Measurements from ENCODE around the gene SYCE3. TPM values are rescaled to one million over a fixed set of nuclear protein-coding genes. Genes with fewer than 3 reads are reported as not detected.
"Not testable (repeated sequence)": the region's sequence is repeated elsewhere in the genome, so short reads cannot be mapped to it uniquely, and the experiment has no call there.

Gene SYCE3
- total RNA-seq, 1 donor from 2014 or later, result 0.76 TPM

DNA sequence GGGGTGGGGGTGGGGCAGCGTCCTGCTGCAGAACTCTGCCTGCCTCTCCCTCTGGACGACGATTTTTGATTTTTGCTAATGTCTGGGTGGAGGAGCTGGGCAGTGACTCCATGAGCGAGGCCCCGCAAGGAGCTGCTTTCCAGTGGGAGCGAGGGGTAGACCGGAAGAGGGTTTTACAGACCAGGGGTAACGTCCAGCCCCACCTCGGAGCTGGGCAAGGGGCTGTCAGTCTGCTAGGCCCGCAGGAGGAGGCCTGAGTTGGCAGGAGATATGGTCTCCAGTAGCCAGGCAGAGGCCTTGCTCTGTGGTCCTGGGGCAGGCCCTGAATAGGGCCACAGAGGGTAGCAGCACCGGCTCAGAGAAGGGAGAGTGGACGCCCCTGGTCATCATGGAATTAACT is 46.9 kb upstream of the SYCE3 start:
- Mint-ChIP-seq H3K9me3 (no peaks in the 10 kb centered on the region), H3K36me3 (no peaks in the 10 kb centered on the region), H3K27ac (no peak overlapping the region), H3K4me1 (no peaks in the 10 kb centered on the region), H3K27me3 (ENCODE audit: low read depth) (peaks cover 80% of the 10 kb centered on the region), H3K4me3 (no peak overlapping the region)
- TF ChIP-seq CTCF (IDR thresholded peaks at IDR 0.05; ENCODE audit: unreplicated experiment), result no peak
- DNase-seq (ENCODE audit: low spot score in 2 of 2, unreplicated experiment in 2 of 2), result no peak

DNA sequence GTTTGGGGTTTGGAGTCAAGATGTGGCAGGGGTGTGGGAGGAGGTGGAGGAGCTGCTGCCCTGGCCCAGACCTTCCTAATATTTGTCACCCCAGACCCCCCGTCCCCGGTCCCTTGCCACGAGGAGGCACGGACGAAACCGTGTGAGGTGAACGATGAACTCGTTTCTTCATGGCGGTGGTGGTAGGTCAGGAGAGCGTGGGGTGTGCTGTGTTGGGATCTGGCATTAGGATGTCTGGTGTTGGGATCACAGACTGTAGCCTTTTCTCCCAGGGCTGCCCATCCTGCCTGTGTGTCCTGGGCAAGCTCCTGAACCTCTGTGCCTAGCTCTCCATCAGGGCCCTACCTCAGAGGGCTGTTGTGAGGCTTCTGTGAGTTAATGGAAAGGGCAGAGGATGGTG is 46.3 kb upstream of the SYCE3 start:
- DNase-seq (ENCODE audit: low spot score in 2 of 2, unreplicated experiment in 2 of 2), result no peak
- no peaks in the 10 kb centered on the region for H3K9me3 Mint-ChIP-seq

GRCh38 chr22:50608058-50608840 is 45.5 kb upstream of the SYCE3 start:
- not testable (repeated sequence) for H3K4me1 Mint-ChIP-seq; H3K9me3 Mint-ChIP-seq; H3K4me3 Mint-ChIP-seq; DNase-seq (ENCODE audit: low spot score in 2 of 2, unreplicated experiment in 2 of 2); H3K27ac Mint-ChIP-seq; H3K36me3 Mint-ChIP-seq
- H3K27me3 Mint-ChIP-seq (ENCODE audit: low read depth), result peaks cover 71% of the 10 kb centered on the region

More for the DNA sequence above, 46.3 kb upstream of the SYCE3 start:
- H3K4me3 Mint-ChIP-seq, result no peak overlapping the region
- H3K27ac Mint-ChIP-seq, result no peak overlapping the region
- no peaks in the 10 kb centered on the region for H3K36me3 Mint-ChIP-seq
- H3K27me3 Mint-ChIP-seq (ENCODE audit: low read depth), result peaks cover 76% of the 10 kb centered on the region
- TF ChIP-seq CTCF (IDR thresholded peaks at IDR 0.05; ENCODE audit: unreplicated experiment), result no peak
- no peaks in the 10 kb centered on the region for H3K4me1 Mint-ChIP-seq

- H3K27ac Mint-ChIP-seq, result no peak overlapping the region
Observed at GRCh38 chr22:50607659-50608020, 44.9 kb upstream of the SYCE3 start.

DNA sequence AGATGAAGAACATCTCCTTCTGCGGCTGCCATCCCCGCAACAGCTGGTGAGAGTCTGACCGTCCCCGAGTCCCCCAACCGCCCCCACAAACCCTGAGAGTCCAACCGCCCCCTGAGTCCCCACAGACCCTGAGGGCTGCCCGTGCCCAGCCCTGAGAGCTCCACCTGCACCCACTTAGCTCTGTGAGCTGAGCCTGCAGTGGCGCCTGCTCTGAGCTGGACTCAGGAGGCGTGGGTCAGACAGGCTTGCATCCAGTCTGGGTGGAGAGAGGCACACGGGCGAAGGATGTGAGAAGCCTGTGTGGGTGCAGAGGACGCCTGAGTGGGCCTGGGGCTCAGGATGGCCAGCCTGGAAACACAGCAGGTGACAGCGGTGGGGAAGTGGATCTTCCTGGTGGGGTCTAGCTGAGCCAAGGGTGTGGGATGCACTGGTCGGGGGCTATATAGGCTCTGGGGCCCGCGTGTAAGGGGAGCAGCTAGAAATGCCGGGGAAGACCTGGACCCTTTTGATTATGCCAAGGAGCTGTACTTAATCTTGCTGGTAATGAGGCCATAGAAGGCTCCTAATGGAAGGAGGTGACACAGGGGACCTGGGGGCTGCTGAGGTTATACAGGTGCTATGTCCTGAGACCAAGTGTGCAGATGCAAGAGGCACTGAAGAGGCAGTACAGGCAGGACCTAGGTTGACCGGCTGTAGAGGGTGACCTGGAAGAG is 44.4 kb upstream of the SYCE3 start:
- Mint-ChIP-seq H3K4me1 (no peaks in the 10 kb centered on the region), H3K9me3 (no peaks in the 10 kb centered on the region), H3K27me3 (ENCODE audit: low read depth) (peaks cover 71% of the 10 kb centered on the region), H3K4me3 (no peak overlapping the region), H3K36me3 (no peaks in the 10 kb centered on the region), H3K27ac (no peak overlapping the region)
- no peak for TF ChIP-seq CTCF (IDR thresholded peaks at IDR 0.05; ENCODE audit: unreplicated experiment)
- no peak for DNase-seq (ENCODE audit: low spot score in 2 of 2, unreplicated experiment in 2 of 2)

More at GRCh38 chr22:50607659-50608020, 44.9 kb upstream of the SYCE3 start:
- Mint-ChIP-seq H3K27me3 (ENCODE audit: low read depth) (peaks cover 71% of the 10 kb centered on the region), H3K4me1 (no peaks in the 10 kb centered on the region), H3K9me3 (no peaks in the 10 kb centered on the region), H3K36me3 (no peaks in the 10 kb centered on the region), H3K4me3 (no peak overlapping the region)
- no peak for TF ChIP-seq CTCF (IDR thresholded peaks at IDR 0.05; ENCODE audit: unreplicated experiment)
- DNase-seq (ENCODE audit: low spot score in 2 of 2, unreplicated experiment in 2 of 2), result no peak
